Ishikawa (cell line): ENCODE results near the gene ZSCAN25.

ENCODE experiments used
- CEBPB ChIP-seq: IDR thresholded peaks from 2 replicates; pipeline ENCODE4 v1.6.1; 2012
- CREB1 ChIP-seq: IDR thresholded peaks from 2 replicates; pipeline ENCODE4 v1.6.1; 2012; ENCODE audit warnings: low read depth
- EGR1 ChIP-seq: IDR thresholded peaks from 2 replicates; pipeline ENCODE4 v1.6.1; 2012
- EP300 ChIP-seq: IDR thresholded peaks from 2 replicates; pipeline ENCODE4 v1.6.1; 2012; ENCODE audit warnings: borderline replicate concordance
- FOXM1 ChIP-seq: IDR thresholded peaks from 2 replicates; pipeline ENCODE4 v1.6.1; 2012; ENCODE audit warnings: low read depth, borderline replicate concordance
- NFIC ChIP-seq: IDR thresholded peaks from 2 replicates; pipeline ENCODE4 v1.6.1; 2012
- RAD21 ChIP-seq: IDR thresholded peaks from 2 replicates; pipeline ENCODE4 v1.6.1; 2012; ENCODE audit warnings: low read depth
- TAF1 ChIP-seq: IDR thresholded peaks from 2 replicates; pipeline ENCODE4 v1.6.1; 2012; ENCODE audit warnings: low read depth, mild to moderate bottlenecking
- TCF12 ChIP-seq: IDR thresholded peaks from 2 replicates; pipeline ENCODE4 v1.6.1; 2012; ENCODE audit warnings: low read depth
- TEAD4 ChIP-seq: IDR thresholded peaks from 2 replicates; pipeline ENCODE4 v1.6.1; 2012
- YY1 ChIP-seq: IDR thresholded peaks from 2 replicates; pipeline ENCODE4 v1.6.1; 2012; ENCODE audit warnings: low read depth
- ZBTB7A ChIP-seq: IDR thresholded peaks from 2 replicates; pipeline ENCODE4 v1.6.1; 2012; ENCODE audit warnings: low read depth
- TF ChIP-seq, protein P1 (sequence below): IDR thresholded peaks from 2 replicates; pipeline ENCODE4 v1.6.1; 2012
- TF ChIP-seq, protein P2 (sequence below): IDR thresholded peaks from 2 replicates; pipeline ENCODE4 v1.6.1; 2012
- TF ChIP-seq, protein P3 (sequence below): IDR thresholded peaks from 2 replicates; pipeline ENCODE4 v1.6.1; 2012; ENCODE audit warnings: low read depth, mild to moderate bottlenecking

The ZSCAN25 gene

GRCh38 chr7:99616359-99617191 lies at the start of gene ZSCAN25:
TSS of gene ZSCAN25 (plus strand) at chr7:99616946. CDS start at chr7:99619607, 2,661 bp downstream.
- TF ChIP-seq EP300 (peak; percentile 20; the same call in 1 of the 2 replicates), ZBTB7A (peak; percentile 91), RAD21 (peak; percentile 52), CEBPB (no peak), TAF1 (peak; percentile 96), NFIC (no peak), EGR1 (no peak), FOXM1 (no peak), TCF12 (no peak; the same call in 1 of the 2 replicates), TEAD4 (no peak), YY1 (no peak), CREB1 (peak; percentile 73; the same call in 1 of the 2 replicates)
- TF ChIP-seq, protein P1, sequence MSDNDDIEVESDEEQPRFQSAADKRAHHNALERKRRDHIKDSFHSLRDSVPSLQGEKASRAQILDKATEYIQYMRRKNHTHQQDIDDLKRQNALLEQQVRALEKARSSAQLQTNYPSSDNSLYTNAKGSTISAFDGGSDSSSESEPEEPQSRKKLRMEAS: peak; percentile 60
- TF ChIP-seq, protein P2, sequence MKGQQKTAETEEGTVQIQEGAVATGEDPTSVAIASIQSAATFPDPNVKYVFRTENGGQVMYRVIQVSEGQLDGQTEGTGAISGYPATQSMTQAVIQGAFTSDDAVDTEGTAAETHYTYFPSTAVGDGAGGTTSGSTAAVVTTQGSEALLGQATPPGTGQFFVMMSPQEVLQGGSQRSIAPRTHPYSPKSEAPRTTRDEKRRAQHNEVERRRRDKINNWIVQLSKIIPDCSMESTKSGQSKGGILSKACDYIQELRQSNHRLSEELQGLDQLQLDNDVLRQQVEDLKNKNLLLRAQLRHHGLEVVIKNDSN: peak; percentile 44; the same call in 1 of the 2 replicates
- TF ChIP-seq, protein P3, sequence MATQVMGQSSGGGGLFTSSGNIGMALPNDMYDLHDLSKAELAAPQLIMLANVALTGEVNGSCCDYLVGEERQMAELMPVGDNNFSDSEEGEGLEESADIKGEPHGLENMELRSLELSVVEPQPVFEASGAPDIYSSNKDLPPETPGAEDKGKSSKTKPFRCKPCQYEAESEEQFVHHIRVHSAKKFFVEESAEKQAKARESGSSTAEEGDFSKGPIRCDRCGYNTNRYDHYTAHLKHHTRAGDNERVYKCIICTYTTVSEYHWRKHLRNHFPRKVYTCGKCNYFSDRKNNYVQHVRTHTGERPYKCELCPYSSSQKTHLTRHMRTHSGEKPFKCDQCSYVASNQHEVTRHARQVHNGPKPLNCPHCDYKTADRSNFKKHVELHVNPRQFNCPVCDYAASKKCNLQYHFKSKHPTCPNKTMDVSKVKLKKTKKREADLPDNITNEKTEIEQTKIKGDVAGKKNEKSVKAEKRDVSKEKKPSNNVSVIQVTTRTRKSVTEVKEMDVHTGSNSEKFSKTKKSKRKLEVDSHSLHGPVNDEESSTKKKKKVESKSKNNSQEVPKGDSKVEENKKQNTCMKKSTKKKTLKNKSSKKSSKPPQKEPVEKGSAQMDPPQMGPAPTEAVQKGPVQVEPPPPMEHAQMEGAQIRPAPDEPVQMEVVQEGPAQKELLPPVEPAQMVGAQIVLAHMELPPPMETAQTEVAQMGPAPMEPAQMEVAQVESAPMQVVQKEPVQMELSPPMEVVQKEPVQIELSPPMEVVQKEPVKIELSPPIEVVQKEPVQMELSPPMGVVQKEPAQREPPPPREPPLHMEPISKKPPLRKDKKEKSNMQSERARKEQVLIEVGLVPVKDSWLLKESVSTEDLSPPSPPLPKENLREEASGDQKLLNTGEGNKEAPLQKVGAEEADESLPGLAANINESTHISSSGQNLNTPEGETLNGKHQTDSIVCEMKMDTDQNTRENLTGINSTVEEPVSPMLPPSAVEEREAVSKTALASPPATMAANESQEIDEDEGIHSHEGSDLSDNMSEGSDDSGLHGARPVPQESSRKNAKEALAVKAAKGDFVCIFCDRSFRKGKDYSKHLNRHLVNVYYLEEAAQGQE: no peak

- TF ChIP-seq, protein P2: no peak
- TF ChIP-seq YY1: no peak
- no peak for TF ChIP-seq EGR1
- no peak for TF ChIP-seq RAD21
- TF ChIP-seq FOXM1: no peak
- no peak for TF ChIP-seq TAF1
- TF ChIP-seq ZBTB7A: no peak
- TF ChIP-seq, protein P3: no peak
- no peak for TF ChIP-seq CREB1
- no peak for TF ChIP-seq TCF12
- no peak for TF ChIP-seq TEAD4
- TF ChIP-seq NFIC: no peak
Measured at GRCh38 chr7:99571768-99572167, 45.0 kb upstream of the ZSCAN25 start.

DNA sequence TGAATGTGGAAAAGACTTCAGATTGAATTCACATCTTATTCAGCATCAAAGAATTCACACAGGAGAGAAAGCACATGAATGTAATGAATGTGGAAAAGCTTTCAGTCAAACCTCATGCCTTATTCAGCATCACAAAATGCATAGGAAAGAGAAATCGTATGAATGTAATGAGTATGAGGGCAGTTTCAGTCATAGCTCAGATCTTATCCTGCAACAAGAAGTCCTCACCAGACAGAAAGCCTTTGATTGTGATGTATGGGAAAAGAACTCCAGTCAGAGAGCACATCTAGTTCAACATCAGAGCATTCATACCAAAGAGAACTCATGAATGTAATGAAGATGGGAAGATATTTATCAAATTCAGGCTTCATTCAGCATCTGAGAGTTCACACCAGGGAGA lies 43.5 kb upstream of the ZSCAN25 start:
- TF ChIP-seq FOXM1 (no peak), CREB1 (no peak), TEAD4 (no peak), ZBTB7A (no peak), EGR1 (no peak), TCF12 (no peak)
- TF ChIP-seq, protein P3: no peak
- TF ChIP-seq, protein P2: no peak

GRCh38 chr7:99576251-99576650 lies 40.5 kb upstream of the ZSCAN25 start:
- TF ChIP-seq CREB1 (no peak), TCF12 (no peak), CEBPB (no peak), TEAD4 (no peak), RAD21 (no peak), EP300 (no peak), ZBTB7A (no peak), FOXM1 (no peak), NFIC (no peak), TAF1 (no peak)
- TF ChIP-seq, protein P2: no peak
